ENCODE measurements around the gene HOXB2. TPM values are rescaled to one million over a fixed set of nuclear protein-coding genes. Genes with fewer than 3 reads are reported as not detected.
"Not testable (repeated sequence)": the region's sequence is repeated elsewhere in the genome, so short reads cannot be mapped to it uniquely, and the experiment has no call there.

Gene HOXB2
- total RNA-seq, 1 experiment from 2014 or later: 27.0 TPM

DNA sequence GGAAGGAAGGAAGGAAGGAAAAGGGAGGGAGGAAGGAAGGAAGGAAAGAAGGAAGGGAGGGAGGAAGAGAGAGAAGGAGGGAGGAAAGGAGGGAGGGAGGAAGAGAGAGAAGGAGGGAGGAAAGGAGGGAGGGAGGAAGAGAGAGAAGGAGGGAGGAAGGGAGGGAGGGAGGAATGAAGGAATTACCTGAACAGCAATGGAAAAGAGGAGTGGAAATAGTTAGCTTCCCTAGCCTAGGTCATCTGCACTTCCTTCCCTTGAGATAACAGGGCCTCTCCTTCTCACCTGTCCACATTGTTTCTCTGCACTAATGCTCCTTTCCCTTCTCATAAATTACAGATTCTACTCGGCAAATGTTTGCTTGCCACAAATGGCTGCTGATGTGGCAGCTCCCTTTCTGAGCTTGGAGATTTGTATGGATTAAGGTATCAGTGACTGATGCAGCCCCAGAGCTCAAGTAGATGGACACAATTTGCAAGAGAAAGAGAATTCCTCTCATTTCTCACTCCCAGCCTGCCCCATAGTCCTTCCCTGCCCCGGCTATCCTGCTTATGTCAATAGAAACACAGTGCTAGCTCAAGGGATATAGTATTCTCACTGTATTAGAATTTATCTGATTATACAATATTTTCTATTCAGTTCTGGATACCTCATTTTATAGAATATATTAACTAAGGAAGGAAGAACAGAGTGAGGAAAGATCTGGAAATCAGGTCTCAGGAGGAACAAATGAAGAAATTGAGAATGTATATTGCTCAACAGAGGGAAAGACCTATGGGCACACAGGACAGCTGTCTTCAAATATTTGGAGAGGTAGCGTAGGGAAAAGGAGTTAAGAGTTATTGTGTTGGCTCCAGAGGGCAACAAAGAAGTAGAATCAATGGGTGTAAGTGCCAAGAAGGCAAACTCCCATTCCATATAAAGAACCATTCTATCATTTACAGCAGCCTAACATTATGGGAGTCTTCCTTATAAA, 28.7 kb downstream of the HOXB2 start:
- DNase-seq (ENCODE audit: low spot score): no peak

DNA sequence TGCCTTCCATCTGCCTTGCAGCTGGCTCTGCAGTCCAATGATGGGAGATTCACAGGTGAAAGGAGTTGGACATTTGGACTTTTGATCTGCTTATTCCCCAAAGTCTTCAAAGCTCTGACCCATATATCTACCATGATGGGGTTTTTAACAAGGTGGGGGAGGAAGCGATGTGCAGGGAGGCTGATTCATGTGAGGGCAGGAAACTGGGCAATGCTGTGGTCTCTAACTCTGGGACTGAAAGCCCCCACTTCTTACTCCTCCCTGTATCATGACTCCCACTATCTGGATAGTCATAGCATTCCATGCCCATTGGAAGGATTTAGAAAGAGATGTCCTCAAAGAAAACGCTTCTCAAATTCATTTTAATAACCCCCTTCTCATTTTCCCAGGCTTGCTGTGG, 30.4 kb downstream of the HOXB2 start:
- DNase-seq (ENCODE audit: low spot score): no peak

DNA sequence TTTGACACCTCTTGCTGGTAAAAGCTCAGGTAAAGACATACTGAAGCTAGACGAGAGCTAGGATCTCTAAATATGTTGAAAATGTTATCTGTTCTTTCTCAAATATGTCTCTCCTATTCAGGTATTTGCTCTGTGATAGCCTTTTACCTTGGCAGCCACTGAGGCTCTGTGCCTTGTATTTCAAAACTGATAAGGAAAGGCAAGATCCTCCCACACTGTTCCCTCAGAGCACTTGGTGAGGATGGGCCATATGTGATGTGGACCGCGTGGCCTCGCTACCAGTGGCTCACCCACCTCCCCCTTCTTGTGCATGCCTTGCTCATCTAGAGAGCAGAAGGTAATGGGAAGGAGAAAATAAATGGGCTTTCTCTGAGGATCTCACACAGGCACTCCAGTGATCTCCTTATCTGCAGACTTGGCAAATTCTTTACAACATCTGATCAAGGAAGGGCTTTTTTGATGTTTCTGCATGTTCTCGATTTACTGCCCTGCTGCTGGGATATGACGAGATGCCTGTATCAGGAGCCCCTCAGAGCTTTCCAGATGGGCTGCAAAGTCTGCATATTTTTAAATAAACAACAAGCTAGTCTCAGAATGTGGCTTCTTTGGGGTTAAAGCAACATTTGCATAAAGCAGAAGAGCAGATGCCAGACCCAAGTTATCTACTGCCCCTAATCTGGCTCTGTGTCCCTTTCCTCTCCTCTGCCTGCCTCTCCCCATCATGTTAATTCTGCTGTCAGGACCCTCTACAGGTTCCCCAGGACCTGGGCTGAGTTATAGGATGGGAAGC, 31.0 kb downstream of the HOXB2 start:
- no peak for DNase-seq (ENCODE audit: low spot score)

DNA sequence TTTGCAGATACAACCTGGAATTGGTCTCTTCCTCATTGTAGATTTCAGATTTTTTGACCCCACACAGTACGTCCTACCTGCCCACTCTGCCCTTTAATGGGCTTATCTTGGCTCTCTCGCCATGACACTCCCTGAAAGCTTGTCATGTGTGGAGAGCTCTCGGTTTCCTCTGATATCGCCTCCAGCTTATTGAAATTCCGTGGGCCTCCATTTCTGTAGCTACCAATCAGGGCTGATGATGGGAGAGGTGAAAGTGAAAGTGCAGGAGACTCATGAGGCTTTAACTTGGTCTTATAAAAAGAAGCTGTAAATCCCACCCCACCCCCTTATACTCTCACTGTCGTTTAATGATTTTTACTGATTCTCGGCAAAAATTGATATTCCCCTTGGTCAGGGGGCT, 31.8 kb downstream of the HOXB2 start:
- DNase-seq (ENCODE audit: low spot score): no peak

DNA sequence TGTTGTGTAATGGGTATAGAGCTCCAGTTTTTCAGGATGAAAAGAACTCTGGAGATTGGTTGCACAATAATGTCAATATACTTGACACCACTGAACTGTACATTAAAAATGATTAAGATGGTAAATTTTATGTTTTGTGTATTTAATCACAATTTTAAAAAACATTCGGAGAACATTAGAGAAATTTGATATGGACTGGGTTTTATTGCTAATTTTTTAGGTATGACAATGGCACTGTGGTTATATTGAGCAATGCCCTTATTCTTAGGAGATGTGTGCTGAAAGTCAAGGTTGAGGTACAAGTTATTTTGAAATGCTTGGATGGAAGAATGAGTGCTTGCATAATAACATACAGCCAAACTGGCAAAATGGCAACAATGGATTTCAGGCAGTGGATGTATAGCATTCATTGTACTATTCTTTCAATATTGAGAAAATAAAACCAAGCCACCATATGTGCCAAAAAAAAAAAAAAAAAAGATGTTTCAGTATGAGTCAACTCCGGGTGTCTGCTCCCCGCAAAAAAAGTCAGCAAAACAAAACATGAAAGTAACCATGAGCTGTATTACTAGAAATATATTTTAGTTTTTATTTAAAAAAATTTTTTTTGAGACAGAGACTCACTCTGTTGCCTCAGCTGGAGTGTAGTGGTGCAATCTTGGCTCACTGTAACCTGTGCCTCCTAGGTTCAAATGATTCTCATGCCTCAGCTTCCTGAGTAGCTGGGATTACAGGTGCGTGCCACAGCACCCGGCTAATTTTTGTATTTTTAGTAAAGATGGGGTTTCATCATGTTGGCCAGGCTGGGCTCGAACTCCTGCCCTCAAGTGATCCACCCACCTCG, 33.9 kb downstream of the HOXB2 start:
- no peak for DNase-seq (ENCODE audit: low spot score)

DNA sequence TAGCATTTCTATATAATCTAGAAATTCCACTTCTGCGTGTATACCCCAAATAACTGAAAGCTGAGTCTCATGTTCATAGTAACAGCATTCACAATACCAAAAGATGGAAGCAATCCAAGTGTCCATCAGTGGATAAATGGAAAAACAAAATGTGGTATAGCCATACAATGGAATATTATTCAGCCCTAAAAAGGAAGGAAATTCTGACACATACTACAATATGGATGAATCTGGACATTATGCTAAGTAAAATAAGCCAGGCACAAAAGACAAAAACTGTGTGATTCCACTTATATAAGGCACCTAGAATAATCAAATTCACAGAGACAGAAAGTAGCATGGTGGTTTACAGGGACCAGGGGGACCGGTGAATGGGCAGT, 34.5 kb downstream of the HOXB2 start:
- DNase-seq (ENCODE audit: low spot score): no peak

DNA sequence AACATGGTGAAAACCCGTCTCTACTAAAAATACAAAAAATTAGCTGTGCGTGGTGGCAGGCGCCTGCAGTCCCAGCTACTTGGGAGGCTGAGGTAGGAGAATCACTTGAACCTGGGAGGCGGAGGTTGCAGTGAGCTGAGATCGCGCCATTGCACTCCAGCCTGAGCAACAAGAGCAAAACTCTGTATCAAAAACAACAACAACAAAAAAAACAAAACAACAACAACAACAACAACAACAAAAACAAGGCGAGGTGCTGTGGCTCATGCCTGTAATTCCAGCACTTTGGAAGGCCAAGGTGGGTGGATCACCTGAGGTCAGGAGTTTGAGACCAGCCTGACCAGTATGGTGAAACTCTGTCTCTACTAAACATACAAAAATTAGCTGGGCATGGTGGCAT, 35.2 kb downstream of the HOXB2 start:
- DNase-seq (ENCODE audit: low spot score): not testable (repeated sequence)

DNA sequence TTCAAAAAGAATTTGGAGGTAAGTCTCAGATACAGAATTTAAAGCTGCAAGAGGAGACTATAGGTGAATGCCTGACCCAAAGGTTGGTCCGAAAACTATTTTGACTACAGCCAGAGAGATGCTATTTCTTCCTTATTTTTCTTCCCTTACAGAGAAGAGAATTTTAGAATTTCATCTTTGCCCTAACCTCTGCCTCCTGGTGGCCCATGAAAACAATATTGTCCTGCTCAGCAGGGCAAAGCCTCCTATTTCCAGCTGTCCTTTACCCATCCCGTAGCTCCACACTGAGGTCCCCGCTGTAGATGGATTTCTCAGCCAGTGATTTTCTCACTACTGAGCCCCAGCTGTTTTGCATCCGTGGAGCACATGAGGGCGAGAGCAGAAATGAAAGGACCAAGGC, 38.7 kb downstream of the HOXB2 start:
- no peak for DNase-seq (ENCODE audit: low spot score)

DNA sequence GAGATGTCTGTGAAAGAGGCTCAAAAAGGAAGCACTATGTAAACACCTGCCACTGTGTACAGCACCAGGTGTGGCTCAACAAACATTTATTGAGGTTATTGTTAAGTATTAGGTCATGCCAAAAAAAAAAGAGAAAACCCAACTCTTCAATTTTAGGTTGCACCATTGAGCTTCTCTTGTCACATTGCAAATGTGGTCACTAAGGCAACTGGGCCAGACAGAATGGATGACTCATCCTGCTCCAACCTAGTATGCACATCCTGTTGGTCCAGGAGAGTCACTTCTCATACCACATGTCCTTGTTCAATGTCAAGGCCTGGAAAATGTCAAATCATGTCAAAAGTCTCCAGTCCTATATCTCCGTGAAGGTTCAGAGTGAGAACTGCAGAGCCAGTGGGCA, 39.1 kb downstream of the HOXB2 start:
- peak; percentile 93 for DNase-seq (ENCODE audit: low spot score)

DNA sequence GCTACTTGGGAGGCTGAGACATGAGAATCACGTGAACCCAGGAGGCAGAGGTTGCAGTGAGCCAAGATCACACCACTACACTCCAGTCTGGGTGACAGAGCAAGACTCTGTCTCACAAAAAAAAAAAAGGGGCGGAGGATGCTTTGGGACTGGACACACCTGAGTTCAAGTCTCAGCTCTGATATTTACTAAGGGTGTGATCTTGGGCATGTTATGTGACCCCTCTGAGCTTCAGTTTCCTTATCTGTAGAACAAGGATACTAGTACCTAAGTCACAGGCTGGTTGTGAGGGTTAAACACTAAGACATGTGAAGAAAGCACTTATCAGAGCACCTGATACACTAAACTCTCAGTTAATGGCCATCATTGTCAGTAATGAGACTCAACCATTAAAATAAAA, 40.0 kb downstream of the HOXB2 start:
- no peak for DNase-seq (ENCODE audit: low spot score)

DNA sequence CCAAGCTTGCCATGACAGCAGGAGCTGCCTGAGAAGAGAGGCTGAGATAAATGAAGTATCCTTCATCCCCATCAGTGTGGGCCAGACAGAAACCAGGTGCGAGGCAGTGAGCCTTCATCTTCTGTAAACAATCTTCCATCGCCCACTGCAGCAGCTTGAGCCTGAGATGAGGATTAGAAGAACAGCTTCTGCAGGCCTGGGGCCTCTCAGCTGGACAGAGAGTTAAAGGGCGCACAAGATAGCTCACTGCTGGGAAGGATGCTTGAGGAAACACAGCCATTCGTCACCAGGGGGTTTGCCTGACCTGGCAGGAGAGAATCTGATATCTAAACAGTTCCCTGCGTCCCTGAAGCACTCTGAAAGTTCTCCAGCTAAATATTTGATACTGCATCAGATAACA, 41.2 kb downstream of the HOXB2 start:
- no peak for DNase-seq (ENCODE audit: low spot score)

DNA sequence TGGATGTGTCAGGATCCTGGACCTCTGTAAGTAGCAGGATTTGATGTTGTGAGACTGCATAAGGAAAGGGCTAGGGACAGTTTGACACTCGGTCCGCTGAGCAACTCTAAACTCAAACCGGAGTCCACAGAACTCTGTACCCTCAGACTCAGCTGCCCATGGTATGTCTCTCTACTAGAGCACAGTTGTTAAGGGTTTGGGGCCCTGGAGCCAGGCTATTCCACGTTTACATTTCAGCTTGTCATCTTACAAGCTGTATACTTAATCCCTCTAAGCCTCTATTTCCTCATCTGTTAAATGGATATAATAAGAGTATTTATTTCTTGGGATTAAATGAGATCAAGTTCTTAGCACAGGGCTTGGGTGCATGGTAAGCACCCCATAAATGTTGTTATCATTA, 42.0 kb downstream of the HOXB2 start:
- DNase-seq (ENCODE audit: low spot score): no peak

DNA sequence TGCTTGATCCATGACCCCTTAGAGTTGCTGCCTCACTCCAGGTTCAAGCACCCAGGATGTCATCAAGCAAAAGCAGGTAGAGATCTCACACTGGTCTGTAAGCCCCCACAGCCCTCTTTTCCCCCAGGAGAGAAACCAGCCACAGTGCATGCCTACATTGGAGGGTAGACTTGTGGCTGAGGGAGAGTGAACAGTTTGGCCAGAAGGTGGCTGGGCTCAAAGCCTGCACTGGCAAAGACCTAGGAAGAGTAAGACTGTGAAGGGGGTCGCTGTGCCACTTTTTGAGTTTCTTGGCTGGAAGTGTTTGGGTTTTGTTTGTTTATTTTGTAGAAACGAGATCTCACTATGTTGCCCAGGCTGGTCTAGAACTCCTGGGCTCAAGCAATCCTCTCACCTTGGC, 42.6 kb downstream of the HOXB2 start:
- no peak for DNase-seq (ENCODE audit: low spot score)

DNA sequence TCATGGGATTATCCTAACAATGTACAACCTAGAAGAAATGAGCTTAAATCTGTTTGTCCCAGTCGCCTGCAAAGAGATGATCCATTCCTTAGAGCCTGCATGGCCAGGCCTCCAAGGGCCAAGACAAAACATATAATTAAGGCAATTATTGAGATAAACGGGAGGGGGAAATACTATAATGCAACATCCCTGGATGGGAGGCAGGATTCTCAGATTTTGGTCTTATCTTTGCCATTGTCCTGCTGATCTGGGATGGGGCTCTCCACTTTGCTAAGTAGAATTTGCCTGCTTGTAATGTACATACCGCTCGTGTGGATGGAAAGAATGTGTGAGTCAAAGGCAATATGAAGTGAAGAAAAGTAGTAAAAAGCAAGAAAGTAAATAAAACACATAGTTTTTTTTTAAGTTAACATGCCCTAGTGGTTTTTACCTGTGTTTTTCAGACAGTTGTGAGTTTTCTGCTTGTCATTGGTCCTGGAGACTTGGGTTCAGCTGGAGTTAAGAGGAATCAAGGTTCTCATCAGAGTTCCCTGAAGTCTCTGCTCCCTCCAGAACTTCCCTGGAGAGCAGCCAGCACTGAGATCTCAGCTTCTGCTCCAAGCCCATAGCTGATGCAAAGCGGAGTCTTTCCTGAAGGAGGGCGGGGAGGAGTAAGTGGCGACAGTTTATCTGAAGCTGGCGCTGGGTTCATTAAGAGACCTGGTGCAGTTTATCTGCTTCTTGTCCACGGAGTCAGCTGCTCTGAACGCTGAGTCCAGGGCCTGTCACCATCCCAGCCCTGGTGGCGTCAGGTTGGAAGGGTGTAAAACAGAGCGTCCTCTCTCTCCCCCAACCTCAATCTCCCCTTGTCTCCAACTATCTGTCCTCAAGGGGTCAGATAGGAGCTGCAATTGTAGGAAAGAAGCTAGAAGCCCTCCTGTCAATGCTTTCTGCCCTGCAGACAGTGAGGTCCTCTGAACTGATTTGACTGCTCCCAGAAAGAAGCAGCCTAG, 44.2 kb downstream of the HOXB2 start:
- no peak for DNase-seq (ENCODE audit: low spot score)

DNA sequence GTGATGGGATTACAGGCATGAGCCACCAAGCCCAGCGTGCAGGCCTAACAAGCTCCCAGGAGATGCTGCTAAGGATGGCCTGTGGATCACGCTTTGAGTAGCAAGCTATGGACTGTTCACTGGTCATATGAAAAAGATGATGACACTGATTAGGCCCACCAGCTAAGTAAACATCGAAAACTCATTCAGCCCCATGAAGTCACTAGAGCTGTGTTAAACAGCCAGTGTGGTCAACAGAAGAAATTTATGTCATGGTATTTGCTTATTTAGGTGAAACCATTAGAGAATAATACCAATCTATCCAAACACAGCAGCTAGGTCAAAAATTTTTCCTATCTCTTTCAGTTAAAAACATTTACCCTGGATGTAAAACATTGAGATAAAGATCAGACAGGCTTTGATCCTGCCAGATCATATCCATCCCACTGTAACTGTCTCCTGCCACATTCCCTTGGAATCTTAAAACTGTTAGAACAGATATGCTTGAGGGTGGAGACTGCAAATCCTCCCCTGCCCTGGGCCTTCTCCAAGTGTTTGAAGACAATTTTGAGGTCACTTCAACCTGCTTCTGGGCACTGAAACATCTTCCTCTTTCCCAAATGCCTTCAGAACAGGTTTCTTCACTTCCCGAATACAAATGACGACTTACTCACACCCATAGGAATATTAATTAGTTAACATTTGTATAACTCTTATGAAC, 45.0 kb downstream of the HOXB2 start:
- no peak for DNase-seq (ENCODE audit: low spot score)

DNA sequence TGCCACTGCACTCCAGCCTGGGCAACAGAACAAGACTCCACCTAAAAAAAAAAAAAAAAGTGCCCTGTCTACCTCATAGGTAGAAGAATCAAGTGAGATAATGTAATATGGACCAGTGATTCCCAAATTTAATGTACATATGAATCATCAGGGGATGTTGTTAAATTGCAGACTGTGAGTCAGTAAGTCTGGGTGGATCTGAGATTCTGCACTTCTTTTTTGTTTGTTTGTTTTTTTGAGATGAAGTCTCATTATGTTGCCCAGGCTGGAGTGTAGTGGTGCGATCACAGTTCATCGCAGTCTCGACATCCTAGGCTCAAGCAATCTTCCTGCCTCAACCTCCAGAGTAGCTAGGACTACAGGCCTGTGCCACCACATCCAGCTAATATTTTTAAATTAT, 45.7 kb downstream of the HOXB2 start:
- peak; percentile 80 for DNase-seq (ENCODE audit: low spot score)

DNA sequence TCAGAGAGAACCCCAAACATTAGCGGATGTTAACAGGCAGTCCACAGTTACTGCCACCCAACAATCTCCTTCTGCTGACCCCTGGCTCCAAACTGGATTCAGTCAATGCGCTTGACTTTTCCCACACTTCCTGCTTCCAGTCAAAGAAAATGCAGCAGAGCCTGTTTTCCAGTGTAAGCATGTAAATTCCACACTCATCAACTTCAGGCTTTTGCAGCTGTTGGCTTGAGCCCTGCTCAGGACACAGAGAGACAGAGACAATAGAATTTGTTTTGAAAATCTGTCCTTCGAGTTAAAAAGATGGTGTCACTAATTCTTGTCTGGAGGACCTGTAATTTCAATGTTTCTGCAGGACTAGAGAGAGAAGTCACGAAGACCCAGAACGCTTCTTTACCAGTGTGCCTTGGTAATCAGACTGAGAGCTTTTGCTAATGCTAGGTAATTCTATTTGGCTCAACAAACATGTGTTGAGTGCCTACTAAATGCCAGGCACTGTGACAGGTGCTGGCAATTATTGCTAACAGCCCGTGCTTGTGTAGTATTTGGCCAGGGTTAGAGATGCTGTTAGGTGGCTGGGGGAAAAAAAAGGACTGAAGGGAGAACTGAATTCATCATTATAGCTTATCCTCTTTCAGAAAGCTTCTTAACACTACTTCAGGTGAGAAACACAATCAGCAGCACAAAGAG, 46.6 kb downstream of the HOXB2 start:
- DNase-seq (ENCODE audit: low spot score): no peak

DNA sequence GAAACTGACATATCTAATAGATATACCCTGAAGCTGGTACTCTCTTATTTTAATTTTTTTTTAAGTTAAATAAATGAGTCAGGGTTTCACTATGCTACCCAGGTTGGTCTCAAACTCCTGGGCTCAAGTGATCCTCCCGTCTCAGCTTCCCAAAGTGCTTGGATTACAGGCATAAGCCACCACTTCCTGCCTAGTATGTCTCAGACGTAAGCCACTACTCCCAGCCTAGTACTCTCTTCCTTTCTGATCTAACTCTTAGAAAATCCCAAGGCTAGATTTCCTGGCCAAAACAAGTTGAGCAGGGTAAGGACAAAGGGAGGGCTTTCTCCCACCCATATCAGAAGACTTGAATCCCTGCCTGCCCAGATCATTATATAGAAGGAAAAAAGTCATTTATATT, 47.8 kb downstream of the HOXB2 start:
- DNase-seq (ENCODE audit: low spot score): peak; percentile 83

DNA sequence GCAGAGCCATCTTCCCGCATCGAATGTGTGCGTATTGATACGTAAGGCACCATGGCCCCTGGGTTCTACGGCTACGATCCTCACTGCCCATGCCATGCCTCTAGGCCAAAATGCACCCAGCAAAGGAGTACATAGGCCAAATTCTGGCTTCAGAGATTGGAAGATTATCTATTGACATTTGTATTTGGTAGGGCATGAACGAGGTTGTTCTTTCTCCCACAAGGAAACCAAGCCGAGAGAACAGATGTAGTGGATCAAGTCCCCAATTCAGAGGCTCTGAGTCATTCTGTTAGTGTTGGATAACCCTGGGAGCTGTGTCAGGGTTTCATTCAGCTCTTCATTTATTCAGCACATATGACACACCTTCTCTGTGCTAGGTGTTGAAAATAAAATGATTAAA, 50.6 kb downstream of the HOXB2 start:
- peak; percentile 79 for DNase-seq (ENCODE audit: low spot score)

Data from A172 (cell line).